HG03039 (cell line): ENCODE data around the gene HMX3.

Source experiments
- ATAC-seq: cut with Tn5 transposase; IDR thresholded peaks from one replicate; pipeline ENCODE4 v1.9.1; 2021; ENCODE audit warnings: mild to moderate bottlenecking, moderate library complexity; ENCODE audit not compliant: unreplicated experiment

Gene HMX3

DNA sequence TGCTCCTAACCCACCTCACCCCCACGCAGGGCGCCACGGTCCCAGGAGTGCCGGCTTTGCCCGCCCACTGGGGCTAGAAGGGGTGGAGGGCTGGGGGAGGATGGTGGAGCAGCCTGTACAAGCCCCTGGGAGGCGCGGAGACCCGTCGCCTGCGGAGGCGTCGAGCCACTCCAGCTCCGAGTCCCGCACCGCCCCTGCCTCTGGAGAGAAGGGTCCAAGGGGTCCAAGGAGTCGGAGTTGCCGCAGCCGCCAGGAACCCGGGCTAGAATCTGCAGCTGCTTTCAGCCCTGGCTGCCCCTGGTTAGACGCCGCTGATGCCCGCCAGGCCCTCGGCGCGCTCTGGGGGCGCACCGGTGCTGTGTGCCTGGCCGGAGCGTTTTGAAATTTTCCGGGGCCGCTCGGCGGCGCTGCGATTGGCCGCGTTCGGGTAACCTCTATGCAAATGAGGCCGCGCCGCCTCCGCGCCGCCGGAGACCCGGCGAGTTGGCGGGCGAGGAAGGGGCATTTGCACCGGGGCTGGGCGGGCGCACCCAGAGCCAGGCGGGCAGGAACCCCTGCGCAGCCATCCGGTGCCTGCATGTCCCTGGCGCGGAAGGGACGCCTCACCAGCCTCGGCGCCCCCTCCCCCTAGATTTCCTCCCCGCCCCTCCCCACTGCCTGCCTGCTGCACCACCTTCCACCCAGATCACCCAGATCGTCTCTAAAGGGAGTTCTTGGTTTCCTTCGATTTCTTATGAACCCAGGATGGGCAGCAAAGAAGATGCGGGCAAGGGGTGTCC lies 12.1 kb downstream of the HMX3 start, which contains the start of gene HMX2:
HMX2 (plus strand) TSS at position 502 of the 779 bp plus-strand sequence; CDS start at position 745, 243 bp downstream.
- ATAC-seq = no peak

DNA sequence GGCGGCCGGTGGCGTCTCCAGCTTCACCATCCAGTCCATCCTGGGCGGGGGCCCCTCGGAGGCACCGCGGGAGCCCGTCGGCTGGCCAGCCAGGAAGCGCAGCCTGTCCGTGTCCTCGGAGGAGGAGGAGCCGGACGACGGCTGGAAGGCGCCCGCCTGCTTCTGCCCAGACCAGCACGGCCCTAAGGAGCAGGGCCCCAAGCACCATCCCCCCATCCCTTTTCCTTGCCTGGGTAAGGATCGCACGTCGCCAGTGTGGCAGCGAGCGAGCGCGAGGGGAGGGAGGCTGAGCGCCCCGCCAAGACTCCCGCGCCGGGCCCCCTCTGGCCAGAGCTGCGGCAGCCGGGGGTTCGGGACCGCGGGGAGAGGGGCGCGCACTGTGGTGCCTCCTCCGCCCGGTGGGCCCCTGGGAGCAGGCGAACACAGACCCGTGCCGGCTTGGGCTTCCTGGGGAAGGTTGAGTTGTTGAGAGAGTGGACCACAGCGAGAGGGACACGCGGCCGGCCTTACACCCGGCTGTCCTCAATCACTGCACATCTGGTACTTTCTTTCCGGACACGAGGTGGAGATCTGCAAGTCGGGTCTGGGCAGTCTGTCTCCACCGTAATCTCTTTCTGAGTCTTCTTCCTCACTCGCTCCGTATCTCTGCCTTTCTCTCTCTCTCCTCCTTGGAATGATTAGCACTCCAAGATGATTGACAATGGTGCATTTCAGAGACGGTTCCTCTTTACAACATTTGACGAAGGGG lies 12.8 kb downstream of the HMX3 start:
- no peak for ATAC-seq

DNA sequence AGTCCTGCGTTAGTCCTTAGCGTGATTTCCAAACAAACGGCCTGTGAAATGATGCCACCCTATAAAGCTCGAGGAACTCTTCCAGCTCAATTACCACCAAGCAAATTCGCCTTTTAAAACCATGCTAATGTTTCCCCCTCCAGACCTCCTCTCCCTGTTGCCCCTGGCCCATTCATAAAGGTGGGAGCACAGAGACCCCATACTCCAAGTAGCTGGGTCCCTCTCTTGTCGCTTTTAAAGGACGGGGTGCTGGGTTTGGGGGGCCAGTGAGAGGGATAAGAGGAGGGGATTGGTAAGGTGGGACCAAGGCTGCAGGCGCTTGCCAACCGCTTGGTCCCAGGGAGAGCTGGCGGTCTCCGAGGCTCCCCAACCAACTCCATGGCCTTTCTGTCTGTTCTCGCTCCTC lies 13.4 kb downstream of the HMX3 start:
- ATAC-seq = no peak

DNA sequence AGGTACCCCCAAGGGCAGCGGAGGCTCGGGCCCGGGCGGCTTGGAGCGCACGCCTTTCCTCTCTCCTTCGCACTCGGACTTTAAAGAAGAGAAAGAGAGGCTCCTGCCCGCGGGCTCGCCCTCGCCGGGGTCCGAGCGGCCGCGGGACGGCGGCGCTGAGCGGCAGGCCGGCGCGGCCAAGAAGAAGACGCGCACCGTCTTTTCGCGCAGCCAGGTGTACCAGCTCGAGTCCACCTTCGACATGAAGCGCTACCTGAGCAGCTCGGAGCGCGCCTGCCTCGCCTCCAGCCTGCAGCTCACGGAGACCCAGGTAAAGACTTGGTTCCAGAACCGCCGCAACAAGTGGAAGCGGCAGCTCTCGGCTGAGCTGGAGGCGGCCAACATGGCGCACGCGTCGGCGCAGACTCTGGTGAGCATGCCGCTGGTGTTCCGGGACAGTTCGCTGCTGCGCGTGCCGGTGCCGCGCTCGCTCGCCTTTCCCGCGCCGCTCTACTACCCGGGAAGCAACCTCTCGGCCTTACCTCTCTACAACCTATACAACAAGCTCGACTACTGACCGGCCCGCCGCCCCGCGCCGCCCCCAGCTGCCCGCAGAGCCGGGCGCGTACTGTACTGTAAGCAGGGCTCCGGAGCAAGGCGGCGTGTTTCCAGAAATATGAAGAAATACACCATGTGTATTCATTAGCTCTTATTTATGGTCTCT lies 13.9 kb downstream of the HMX3 start:
- ATAC-seq = no peak

DNA sequence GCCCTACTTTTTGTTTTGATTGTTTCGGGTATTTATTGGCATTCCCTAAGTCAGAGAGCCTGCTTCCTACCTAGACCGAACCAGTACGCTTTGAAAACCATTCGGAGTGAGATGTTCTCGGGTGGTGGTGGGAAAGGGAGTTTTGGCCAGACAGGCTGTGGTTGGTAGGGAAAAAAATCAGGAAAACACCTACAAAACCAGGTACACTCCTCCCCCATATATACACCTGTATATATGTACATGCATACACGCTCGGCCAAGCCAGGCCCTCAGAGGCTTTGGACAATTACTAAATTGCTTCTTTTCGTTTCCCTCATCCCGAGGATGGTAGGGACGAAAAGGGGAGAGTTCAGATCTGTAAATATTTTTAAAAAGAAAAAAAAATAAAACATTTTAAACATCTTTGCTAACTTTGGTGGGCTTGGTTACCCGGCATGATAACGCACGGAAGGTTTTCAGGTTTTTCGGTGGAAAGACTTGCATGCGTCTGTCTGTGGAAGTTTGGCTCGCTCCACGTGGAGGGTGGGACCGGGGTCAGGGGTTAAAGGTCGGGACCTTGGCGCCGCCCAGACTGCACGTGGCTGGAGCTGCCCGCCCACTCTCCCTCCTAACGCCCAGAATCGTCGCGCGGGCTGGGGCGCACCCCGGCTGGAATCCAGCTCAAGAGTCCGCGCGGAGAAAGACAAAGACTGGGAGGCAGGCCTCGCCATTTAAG lies 14.7 kb downstream of the HMX3 start:
- ATAC-seq = no peak

DNA sequence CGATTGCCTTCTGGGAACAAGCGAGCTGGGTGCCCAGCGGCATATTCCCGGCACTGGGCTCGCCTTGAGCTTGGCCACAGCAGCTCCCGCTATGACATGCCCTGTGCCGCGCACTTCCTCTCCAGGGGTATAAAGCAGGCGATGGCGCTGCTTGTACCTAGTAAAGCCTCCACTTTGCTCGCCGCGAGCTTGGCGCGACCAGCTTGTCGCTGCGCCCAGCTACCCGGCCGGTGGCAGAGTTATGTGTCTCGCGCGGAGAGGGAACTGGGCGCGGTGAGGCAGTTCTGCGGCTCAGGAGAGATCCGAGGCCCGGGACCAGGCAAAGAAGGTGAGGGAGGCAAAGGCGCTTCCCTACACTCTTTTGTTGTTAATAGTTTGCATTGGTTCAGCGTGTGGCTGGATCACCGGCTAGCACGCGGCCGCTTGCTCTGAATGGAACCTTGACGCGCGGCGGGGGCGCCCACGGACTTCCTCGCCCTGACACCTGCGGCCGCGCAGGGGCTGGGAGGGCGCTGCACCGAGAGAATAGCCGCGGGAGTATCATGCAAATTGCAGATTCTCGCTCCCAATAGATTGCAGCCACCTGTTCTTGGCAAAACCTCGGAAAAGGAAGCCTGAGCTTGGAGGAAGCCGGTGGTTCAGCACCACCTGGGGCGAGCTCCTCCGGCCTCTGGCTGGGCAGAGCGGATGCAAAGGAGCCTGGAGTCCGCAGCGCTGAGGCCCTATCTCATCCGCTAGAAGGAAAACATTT lies 15.4 kb downstream of the HMX3 start:
- no peak for ATAC-seq

DNA sequence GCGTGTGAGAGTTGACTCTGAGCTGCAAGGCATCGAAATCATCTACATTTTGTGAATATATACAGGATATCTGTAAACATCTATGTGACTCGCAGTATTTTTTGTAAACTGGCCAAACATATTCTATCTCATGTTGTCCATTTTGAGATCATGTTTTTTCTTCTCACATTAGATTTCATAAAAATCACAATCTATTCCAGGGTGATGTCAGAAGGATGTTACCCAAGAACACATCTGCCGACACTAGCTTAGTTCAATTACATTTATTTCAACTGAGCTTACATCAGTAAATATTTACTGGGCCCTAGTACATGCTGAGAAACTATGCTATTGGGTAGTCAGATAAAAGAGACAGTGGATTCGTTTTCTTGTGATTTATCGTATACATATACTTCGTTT lies 16.0 kb downstream of the HMX3 start:
- ATAC-seq = no peak

DNA sequence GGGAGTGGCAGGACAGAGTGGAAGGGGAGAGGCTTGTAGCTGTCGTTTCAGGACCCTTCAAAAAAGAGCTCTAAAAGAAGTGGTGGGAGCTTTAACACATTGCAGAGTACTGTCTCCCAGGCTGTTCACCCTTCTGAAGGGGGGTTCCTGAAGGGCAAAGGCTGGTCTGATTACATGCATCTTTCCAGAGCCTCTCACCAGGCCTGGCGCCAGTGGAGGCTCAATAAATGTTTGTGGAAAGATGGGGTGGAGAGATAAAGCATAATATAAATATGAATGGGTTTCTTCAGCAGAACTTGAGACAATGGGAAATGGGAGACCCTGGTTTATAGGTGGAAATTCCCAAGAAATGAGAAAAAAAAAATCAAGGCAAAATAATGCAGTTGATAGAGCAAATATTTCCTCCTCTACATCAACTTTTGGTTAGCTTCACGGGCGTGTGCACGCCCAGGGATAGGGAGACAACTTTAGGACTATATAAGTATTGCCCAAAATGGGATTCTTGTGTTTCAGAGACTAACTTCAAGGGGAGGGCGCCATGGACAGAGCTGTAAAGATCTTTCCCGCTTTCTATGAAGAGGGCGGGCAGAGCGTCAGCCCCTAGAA lies 17.8 kb downstream of the HMX3 start:
- ATAC-seq = no peak

DNA sequence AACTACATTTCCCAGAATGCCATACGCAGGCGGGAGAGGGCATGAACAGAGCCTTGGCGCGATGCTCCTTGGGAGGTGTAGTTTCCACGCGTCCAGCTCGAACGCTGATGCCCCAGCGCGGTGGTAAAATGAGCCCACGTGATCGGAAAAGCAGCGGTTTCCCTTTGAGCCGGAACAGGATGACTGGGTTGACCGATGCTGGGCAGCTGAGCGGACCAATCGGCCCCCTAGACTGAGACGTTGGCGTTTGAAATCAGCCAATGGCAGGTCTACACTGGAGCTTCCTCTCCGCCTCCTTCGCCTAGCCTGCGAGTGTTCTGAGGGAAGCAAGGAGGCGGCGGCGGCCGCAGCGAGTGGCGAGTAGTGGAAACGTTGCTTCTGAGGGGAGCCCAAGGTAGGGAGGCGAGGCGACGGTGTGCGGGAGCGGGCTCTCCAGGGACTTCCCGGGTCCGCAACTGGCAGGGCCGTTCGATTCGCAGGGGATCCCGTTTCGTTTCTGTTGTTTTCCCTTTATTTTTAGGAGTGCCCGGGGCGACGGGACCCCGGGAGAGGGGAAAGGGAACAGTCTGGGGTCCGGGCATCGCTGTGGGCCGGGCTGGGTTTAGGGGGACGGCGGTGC lies 18.4 kb downstream of the HMX3 start, which contains the start of gene BUB3:
BUB3 (plus strand) TSS at position 311 of the 619 bp plus-strand sequence. CDS start 516 bp downstream, outside the sequence.
- ATAC-seq = peak; percentile 79

DNA sequence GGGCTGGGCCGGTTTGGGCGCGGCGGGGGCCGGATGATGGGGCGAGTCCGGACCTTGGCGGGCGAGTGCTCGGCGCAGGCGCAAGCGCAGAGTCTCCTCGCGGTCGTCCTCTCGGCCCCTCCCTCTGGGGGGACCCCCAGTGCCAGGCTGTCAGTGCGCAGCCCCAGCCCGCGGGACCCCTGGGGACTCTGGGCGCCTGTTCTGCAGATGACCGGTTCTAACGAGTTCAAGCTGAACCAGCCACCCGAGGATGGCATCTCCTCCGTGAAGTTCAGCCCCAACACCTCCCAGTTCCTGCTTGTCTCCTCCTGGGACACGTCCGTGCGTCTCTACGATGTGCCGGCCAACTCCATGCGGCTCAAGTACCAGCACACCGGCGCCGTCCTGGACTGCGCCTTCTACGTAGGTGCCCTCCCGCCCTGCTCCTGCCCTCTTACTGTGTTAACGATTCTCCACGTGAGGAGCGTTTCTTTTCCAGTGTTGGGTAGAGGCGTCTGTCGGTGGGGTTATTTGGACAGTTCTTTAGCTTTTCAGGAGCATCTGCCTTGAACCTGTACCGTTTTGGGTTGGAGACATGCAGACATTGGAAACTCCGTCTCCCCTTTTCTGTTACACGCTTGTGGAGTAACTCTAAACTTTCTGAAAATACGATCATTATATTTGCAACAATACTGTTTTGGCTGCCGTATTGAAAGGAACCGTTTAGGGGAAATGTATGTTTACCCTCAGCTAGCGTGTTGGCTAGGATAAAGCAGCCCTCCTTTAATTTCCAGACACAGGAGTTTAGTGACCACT lies 19.1 kb downstream of the HMX3 start:
- ATAC-seq = peak; percentile 43

DNA sequence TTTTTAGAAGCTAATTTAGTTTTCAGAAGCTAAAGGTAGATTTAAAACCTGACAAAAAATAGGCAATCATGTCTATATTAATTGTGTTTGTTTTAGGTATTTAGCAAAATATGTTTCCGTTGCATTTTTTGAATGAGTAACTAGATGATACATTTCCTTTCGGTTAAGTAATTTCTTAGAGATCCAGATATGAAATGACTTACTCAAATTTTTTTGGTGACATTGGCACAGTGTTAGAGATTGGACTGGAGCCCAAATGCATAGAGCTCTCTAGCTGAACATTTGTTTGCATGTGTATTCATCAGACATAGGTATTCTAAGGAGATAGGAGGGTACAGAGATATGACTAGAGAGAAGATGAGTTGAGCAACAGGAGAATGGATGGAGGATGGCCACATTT lies 20.3 kb downstream of the HMX3 start:
- no peak for ATAC-seq

DNA sequence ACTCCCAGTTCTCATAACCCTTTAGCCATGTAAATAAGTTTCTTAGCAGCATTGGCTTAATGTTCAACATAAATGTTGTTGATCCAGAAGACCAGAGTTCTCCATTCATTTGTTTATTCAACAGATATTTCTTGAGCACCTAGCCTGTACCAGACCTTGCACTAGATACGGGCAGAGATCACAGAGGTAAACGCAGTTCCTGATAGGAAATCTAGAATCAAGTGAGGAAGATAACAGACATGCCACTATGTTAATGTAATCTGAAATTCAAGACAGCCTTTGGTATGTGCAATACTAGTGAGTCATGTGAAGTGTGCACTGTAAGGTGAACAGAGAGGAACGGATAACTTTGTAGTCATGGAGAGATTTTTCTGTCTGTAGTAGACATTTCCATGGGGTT lies 21.4 kb downstream of the HMX3 start:
- ATAC-seq = no peak

DNA sequence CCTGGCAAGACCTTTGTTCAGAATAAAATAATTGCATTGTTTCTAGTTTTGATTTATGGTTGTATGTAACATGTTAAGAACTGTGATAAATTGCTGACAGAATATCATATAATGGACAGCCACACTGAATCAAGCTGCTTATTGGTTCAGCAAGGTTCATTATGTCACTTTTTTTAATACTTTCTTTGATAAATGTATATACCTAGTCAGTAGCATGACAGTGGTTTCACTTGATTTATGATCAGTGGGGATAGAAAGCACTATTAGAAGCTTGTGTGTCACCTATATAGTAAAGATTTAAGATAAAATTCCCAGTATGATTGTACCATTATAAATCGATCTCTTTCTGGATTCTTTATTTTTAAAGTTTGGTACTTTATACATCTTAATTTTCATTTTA lies 22.9 kb downstream of the HMX3 start:
- no peak for ATAC-seq

DNA sequence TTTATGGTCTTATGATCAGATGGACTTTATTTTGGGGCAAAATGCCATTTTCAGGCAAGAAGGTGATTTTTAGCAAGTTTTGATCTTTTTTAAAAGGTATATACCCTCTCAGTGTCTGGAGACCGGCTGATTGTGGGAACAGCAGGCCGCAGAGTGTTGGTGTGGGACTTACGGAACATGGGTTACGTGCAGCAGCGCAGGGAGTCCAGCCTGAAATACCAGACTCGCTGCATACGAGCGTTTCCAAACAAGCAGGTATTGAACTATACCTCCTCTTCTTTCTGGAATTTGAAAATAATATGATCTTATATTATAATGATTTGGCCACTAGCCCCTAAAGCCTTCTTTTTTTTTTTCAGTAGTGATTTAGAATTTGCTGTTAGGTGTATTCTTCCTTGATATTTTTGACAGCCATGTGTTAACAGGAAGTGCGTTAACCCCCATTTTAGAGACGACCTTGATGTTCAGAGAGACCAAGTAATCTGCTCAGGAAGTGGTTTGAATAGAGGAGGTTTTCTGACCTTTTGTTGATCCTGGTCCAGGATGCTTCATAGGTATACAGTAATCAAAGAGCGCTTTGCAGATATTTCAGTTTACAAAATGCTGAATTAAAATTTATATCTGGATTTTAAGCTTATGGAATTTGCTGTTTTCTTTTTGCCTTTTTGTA lies 24.7 kb downstream of the HMX3 start:
- no peak for ATAC-seq

DNA sequence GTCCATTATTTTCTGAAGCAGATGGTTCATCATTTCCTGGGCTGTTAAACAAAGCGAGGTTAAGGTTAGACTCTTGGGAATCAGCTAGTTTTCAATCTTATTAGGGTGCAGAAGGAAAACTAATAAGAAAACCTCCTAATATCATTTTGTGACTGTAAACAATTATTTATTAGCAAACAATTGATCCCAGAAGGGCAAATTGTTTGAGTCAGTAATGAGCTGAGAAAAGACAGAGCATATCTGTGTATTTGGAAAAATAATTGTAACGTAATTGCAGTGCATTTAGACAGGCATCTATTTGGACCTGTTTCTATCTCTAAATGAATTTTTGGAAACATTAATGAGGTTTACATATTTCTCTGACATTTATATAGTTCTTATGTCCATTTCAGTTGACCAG lies 28.5 kb downstream of the HMX3 start:
- ATAC-seq = no peak

DNA sequence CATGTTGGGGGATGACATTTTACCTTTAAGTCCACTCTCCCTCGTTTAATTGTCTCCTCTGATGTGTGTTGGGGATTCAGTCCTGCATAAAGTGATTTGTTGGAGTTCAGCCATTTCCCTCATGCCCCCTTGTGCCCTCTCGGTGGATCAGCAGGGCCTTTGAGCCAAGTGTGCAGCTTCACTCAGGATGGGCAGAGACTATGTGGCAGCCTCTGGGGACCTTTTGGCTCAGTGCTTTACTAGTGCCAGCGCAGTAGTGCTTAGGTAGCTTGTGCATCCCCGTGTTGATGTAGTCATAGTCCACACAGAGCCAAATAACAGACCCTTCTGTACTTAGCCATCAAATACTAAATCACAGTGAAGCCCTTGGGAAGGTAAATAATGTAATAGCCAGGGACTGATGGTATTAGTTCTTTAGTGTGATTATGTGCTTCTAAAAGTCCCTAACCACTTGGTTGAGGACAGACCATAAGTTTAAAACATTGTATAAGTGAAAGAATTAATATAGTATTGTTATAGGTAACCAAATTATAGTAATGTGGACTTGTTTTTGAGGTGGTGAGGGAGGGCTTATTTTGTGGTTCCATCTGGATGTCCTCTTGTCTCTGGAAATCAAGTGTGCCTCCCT lies 29.8 kb downstream of the HMX3 start:
- no peak for ATAC-seq

DNA sequence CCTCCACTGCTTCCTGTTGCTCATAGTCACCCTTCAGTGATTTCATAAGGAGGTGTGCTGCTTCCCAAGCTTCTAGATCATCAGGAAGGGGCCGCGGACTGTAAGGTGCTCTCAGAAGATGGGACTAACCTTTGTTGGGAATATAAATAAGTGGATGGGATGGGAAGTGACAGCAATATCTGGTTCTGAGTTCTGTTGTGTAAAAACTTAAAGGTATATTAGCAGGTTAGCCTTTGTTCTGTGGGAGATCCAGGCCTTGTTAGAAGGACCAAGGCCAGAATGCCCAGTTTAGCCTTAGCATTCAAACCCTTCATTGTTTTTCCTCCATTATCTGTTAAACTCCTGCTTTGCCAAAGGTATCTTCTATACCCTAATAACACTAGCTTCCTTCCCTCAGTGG lies 30.8 kb downstream of the HMX3 start:
- no peak for ATAC-seq

DNA sequence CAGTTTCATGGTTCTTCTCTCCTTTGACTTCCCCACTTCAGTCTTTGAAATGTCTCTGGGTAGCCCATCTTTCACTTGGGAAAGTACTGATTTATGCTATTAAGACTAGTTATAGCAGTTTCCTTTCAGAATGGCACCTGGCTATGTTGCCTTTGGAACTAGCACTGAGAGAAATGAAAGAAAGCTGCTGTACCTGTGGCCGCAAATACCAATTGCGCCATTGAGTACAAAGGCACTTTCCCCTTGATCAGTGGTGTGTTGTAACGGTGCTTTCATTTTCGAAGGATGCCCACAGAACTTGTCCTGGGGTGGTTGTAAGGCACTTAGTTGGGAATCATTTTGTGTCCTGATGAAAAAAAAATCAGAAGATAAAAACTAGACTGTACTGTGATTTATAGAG lies 35.2 kb downstream of the HMX3 start:
- ATAC-seq = no peak
